MG63 (cell line): ENCODE measurements around the gene RASL12. TPM values are rescaled to one million over a fixed set of nuclear protein-coding genes. Genes with fewer than 3 reads are reported as not detected.
"Not testable (repeated sequence)": the region's sequence is repeated elsewhere in the genome, so short reads cannot be mapped to it uniquely, and the experiment has no call there.

Experiments
- DNase-seq: peaks from one replicate; pipeline ENCODE4 v3.0.0-alpha.2; 2020
- H3K27me3 ChIP-seq: fragments of 250-450 bp; sonication (Bioruptor Pico); 2 replicates; pipeline ENCODE4 v1.5.1; 2020; ENCODE audit warnings: mild to moderate bottlenecking, moderate library complexity
- H3K36me3 ChIP-seq: fragments of 250-450 bp; sonication (Bioruptor Pico); 2 replicates; pipeline ENCODE4 v1.5.1; 2020; ENCODE audit warnings: mild to moderate bottlenecking, moderate library complexity
- H3K4me3 ChIP-seq: fragments of 250-450 bp; sonication (Bioruptor Pico); 2 replicates; pipeline ENCODE4 v1.5.1; 2020; ENCODE audit warnings: mild to moderate bottlenecking, moderate library complexity
- H3K9me3 ChIP-seq: fragments of 250-450 bp; sonication (Bioruptor Pico); 2 replicates; pipeline ENCODE4 v1.5.1; 2020; ENCODE audit warnings: mild to moderate bottlenecking, moderate library complexity
- total RNA-seq: library from RNA; depleted of rRNA; stranded (reverse); fragments of >200 nt; shearing (Covaris generic); gene quantifications from 2 replicates; pipeline ENCODE4 v1.2.3, GENCODE V29; 2014; ENCODE audit warnings: low replicate concordance

Gene RASL12
- total RNA-seq, 1 experiment from 2014 or later = 4.7 TPM

DNA sequence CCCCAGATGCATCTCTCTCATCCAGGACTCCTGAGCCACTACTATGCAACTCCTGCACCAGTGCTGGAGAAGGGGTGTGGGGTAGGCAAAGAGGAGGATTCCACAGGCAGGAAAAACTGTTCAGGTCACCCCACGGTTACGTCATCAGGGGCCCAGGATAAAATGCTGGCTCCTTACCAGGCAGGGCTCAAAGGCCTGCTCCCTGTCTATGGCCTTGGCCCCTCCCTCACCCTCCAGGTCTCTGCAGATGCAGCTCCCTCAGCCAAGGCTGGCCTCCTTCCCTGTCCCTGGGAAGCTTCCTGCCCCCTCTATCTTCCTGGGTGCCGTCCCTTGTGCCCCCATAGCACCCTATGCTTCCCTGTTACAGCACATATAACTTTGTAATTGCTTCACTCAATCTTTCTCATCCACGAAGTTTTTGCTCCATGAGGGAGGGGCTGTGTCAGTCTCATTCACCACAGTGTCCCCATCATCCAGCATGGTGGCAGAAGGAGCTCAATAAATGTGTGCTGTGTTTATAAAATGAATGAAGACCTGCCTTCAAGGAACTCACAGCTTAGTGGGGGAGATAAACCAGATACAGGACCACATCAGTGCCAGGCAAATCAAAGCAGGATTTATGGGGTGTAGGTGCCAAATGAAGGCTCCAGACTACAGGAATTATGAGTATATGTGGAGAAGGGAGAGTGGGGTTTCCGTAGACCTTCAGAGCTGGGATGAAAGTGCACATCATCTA is 27.4 kb upstream of the RASL12 start:
- Histone ChIP-seq H3K27me3 (no peaks in the 10 kb centered on the region), H3K9me3 (no peaks in the 10 kb centered on the region), H3K4me3 (no peak overlapping the region), H3K36me3 (peaks cover 22% of the 10 kb centered on the region)
- no peak for DNase-seq

GRCh38 chr15:65094294-65094995 is 26.7 kb upstream of the RASL12 start:
- Histone ChIP-seq H3K36me3 (peaks cover 19% of the 10 kb centered on the region), H3K27me3 (no peaks in the 10 kb centered on the region), H3K9me3 (no peaks in the 10 kb centered on the region), H3K4me3 (no peak overlapping the region)
- DNase-seq = no peak

DNA sequence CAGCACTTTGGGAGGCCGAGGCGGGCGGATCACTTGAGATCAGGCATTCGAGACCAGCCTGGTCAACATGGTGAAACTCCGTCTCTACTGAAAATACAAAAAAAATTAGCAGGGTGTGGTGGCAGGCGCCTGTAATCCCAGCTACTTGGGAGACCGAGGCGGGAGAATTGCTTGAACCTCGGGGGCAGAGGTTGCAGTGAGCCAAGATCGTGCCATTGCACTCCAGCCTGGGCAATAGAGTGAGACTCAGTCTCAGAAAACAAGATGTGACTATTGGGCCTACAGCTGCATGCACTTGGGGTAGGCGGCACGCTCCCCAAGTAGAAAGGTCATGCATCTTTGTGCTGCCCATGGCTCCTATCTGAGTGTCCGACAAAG is 26.0 kb upstream of the RASL12 start:
- DNase-seq, H3K27me3 ChIP-seq, H3K9me3 ChIP-seq, H3K4me3 ChIP-seq: not testable (repeated sequence)
- H3K36me3 ChIP-seq = peaks cover 12% of the 10 kb centered on the region

- Histone ChIP-seq H3K27me3 (no peaks in the 10 kb centered on the region), H3K4me3 (no peak overlapping the region), H3K9me3 (no peaks in the 10 kb centered on the region), H3K36me3 (peaks cover 6% of the 10 kb centered on the region)
- no peak for DNase-seq
Measured at GRCh38 chr15:65092911-65093792, 25.4 kb upstream of the RASL12 start.

DNA sequence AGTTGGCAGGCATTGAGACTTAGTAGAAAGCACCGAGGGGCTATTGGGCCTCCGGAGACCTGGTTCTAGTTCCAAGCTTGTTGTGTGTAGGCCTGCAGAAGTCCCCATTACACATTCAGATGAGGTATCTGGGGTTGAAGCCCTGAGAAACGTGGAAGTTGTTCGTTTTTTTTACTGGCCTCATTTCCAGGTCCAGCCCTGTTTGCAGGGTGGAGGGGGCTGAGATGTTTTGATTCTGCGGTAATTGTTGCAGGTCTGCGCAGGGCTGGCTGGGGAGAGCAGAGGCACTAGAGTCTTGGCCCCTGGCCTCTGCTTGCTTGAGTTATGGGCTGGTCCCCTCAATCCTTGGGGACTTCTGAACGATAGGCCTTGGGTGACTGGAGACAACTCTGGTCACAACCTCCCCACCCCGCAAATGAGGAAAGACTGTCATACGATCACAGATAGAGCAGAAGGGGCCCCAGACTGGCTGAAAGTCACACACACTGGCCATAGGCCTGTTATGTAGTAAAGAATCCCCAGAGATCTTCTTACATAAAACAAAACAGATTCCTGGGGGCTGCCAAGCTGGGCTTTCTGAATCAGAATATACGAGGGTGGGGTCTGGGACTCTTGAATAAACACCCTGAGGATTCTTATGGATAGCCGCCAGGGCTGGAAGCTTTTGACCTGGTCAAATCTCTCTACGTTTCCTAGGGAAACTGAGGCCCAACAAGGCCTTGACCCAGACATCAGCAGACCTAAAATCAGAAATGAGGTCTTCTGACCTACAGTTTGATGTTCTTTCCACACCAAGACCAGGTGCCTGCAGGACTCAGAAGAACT is 24.4 kb upstream of the RASL12 start:
- Histone ChIP-seq H3K4me3 (no peak overlapping the region), H3K36me3 (peaks cover 3% of the 10 kb centered on the region; the same call in 1 of the 2 replicates), H3K9me3 (no peaks in the 10 kb centered on the region), H3K27me3 (no peaks in the 10 kb centered on the region)
- DNase-seq = no peak

DNA sequence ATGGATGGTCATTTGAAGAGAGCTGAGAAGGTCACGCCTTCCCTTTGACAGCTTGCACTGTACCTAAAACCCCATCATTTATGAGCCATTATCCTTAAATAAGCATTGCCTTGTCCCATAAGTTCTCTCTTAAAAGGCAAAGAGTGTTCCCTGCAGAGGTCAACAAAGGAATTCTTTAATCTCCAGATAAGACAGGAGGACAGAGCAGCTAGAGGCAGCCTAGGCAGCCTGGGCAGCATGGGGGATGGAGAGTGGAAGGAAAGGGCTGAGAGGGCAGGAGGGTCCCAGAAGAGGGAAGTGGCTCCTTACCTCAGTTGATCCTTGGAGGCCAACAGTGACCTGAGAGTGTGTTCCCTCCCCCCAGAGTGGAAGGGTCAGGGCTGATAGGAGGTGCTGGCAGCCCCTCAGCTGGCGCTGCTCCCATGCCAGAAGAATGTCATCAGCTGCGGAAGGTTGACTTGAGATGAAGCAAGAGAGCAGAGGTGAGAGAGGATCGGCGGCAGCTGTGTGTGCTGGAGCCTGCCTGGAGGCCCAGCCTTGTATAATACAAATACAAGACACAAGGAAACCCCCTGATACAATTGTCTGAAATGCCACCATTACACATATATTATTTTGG is 21.5 kb upstream of the RASL12 start:
- Histone ChIP-seq H3K4me3 (no peak overlapping the region), H3K27me3 (no peaks in the 10 kb centered on the region), H3K36me3 (peaks cover 3% of the 10 kb centered on the region; the same call in 1 of the 2 replicates), H3K9me3 (no peaks in the 10 kb centered on the region)
- no peak for DNase-seq

- Histone ChIP-seq H3K9me3 (no peaks in the 10 kb centered on the region), H3K4me3 (no peak overlapping the region), H3K36me3 (peaks cover 3% of the 10 kb centered on the region; the same call in 1 of the 2 replicates), H3K27me3 (no peaks in the 10 kb centered on the region)
- no peak for DNase-seq
Measured at GRCh38 chr15:65088643-65089021, 20.8 kb upstream of the RASL12 start.

- DNase-seq = peak; percentile 39
- Histone ChIP-seq H3K4me3 (no peak overlapping the region), H3K9me3 (no peaks in the 10 kb centered on the region), H3K36me3 (peaks cover 3% of the 10 kb centered on the region; the same call in 1 of the 2 replicates), H3K27me3 (no peaks in the 10 kb centered on the region)
Measured at GRCh38 chr15:65087873-65088642, 20.3 kb upstream of the RASL12 start.

GRCh38 chr15:65087411-65087810 is 19.6 kb upstream of the RASL12 start:
- no peaks in the 10 kb centered on the region for H3K36me3 ChIP-seq
- no peaks in the 10 kb centered on the region for H3K9me3 ChIP-seq
- no peaks in the 10 kb centered on the region for H3K27me3 ChIP-seq
- no peak overlapping the region for H3K4me3 ChIP-seq
- peak; percentile 28 for DNase-seq

- no peak overlapping the region for H3K4me3 ChIP-seq
- H3K9me3 ChIP-seq = no peaks in the 10 kb centered on the region
- no peak for DNase-seq
- no peaks in the 10 kb centered on the region for H3K27me3 ChIP-seq
- no peaks in the 10 kb centered on the region for H3K36me3 ChIP-seq
Measured at GRCh38 chr15:65086680-65087111, 18.9 kb upstream of the RASL12 start.

DNA sequence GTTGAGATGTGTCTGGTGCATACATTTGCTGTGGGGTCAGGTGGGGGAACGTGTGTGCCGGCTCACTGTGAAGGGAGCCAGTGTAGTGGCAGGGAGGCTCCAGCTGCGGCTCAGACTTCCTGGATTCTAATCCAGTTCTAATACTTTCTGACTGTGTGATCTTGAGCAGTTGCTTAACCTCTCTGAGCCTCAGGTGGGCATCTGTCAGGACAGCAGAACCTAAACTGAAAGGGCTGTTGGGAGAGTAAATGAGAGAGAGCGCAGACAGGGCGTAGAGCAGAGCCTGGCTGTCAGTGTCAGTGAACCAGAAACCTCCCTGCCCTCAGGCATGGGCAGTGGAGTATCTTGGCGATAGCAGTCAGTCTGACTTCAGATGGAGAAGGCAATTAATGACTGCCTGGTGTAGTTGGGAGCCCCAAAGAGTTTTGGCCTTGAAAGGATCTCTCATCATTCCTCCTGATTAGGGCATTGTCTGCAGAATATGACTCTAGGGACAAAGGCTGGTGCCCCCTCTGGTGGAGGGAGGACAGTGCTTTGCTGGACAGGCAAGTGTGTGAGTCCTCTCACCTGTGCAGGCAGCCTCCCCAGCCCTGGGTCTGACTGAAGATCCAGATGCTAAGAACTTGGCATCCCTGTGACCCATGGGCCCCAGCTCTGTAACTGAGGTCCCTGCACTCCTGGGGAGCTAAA is 18.3 kb upstream of the RASL12 start:
- no peak overlapping the region for H3K4me3 ChIP-seq
- no peaks in the 10 kb centered on the region for H3K27me3 ChIP-seq
- H3K36me3 ChIP-seq = no peaks in the 10 kb centered on the region
- DNase-seq = peak; percentile 35
- no peaks in the 10 kb centered on the region for H3K9me3 ChIP-seq

DNA sequence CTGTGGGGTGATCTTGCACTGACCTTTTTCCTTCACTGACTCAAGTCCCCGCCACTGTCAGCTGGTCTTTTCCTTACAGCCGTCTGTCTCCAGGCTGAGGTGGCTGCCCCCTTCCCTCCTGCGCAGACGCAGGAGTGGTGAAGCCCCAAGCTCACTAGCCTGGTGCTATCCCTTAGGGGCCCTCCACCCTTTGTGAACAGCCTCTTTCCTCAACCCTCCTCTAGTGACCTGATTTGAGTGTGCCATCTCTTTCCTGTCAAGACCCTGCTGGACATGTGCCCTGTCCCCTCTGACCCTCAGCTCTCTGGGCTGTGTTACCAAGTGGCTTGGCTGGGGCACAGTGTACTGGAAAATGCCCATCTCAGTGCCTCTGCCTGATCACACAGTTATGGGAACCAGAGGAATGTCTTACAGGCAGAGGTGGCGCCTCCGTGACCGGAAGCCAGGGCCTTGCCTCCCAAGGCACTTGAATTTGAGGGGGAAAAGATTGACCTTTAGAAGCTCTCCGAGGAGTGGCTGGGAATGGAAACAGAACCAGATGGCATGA is 17.5 kb upstream of the RASL12 start:
- Histone ChIP-seq H3K9me3 (no peaks in the 10 kb centered on the region), H3K4me3 (no peak overlapping the region), H3K36me3 (no peaks in the 10 kb centered on the region), H3K27me3 (no peaks in the 10 kb centered on the region)
- no peak for DNase-seq

DNA sequence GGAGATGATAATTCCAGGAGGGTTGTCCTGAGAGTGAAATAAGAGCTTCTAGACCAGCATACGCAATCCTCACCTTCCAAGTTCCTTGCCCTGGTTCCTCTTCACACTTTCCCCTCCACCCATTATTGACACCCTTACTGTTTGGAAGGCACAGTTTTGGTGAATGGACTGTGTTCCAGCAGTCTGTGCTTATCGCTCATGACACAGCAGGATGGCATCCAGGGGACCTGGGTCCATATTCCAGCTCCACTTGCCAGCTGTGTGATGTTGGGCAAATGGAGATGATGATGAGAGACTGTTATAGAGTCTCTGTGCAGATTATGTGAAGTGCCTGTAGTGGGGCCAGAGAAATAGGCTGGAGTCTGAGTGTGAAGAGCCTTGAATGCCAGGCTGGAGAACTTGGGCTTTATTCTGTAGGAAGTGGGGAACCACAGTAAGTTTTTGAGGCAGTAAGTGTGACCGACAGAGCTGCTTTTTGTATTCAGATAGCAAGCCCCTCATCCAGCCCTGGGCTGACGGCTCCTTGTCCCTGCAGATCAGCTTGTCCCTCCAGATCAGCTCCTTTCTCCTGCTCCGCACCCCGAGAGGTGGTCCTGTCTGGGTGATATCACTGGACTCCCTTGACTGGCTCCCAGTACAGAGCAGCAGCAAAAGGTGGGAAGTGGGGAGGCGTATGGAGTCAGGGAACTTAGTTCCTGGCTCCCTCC is 16.9 kb upstream of the RASL12 start:
- Histone ChIP-seq H3K36me3 (no peaks in the 10 kb centered on the region), H3K27me3 (no peaks in the 10 kb centered on the region), H3K4me3 (no peak overlapping the region), H3K9me3 (no peaks in the 10 kb centered on the region)
- DNase-seq = no peak

DNA sequence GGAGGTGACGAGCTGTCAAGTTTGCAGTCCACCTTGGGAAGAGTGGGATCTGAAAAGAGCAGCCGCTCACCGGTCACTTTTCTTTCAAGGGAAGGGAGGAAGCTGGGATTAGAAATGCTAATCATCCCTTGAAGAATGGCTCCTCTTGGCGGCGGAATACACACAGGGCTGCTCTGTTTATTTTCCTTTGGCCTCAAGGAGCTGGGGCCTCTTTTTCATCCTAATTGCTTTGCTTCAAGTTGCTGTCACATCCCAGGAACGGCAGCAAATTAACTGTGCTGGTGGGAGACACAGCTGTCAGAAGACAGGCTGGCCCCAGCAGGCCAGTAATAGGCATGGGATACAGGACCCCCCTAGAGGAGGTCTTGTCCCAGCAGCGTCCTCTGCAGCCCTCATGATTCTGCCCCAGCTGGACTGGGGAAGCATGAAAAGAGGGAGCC is 15.5 kb upstream of the RASL12 start:
- H3K9me3 ChIP-seq = no peaks in the 10 kb centered on the region
- H3K27me3 ChIP-seq = no peaks in the 10 kb centered on the region
- no peak for DNase-seq
- H3K4me3 ChIP-seq = no peak overlapping the region
- no peaks in the 10 kb centered on the region for H3K36me3 ChIP-seq
